UCSD-AML1 (cell line): Measurements from ENCODE around the gene DYRK1A.

Experiments used
- DNase-seq: peaks from one replicate; lab custom pipeline; 2025; ENCODE audit not compliant: unreplicated experiment; lab: John Stamatoyannopoulos, UW

Gene DYRK1A

GRCh38 chr21:37365517-37366481, 774 bp upstream of the DYRK1A start:
- peak; percentile 89 for DNase-seq

- no peak for DNase-seq
Measured at GRCh38 chr21:37367336-37367702, 746 bp downstream of the DYRK1A start.

- peak; percentile 49 for DNase-seq
Measured at GRCh38 chr21:37367703-37368540, 1.3 kb downstream of the DYRK1A start.

GRCh38 chr21:37368541-37369279, 2.1 kb downstream of the DYRK1A start:
- DNase-seq: no peak

- DNase-seq: no peak
Measured at GRCh38 chr21:37369307-37369854, 2.8 kb downstream of the DYRK1A start.

GRCh38 chr21:37370152-37371040, 3.8 kb downstream of the DYRK1A start:
- no peak for DNase-seq

GRCh38 chr21:37371041-37371397, 4.4 kb downstream of the DYRK1A start:
- no peak for DNase-seq

GRCh38 chr21:37372127-37372731, 5.7 kb downstream of the DYRK1A start:
- no peak for DNase-seq

- DNase-seq: no peak
Measured at GRCh38 chr21:37372951-37373350, 6.4 kb downstream of the DYRK1A start.

- no peak for DNase-seq
Measured at GRCh38 chr21:37373539-37373938, 7.0 kb downstream of the DYRK1A start.

GRCh38 chr21:37374027-37374426, 7.5 kb downstream of the DYRK1A start:
- no peak for DNase-seq

- no peak for DNase-seq
Measured at GRCh38 chr21:37375866-37376574, 9.4 kb downstream of the DYRK1A start.

- no peak for DNase-seq
Measured at GRCh38 chr21:37378700-37379139, 12.1 kb downstream of the DYRK1A start.

- DNase-seq: no peak
Measured at GRCh38 chr21:37380349-37381323, 14.1 kb downstream of the DYRK1A start.

GRCh38 chr21:37381883-37382585, 15.5 kb downstream of the DYRK1A start:
- DNase-seq: no peak

- no peak for DNase-seq
Measured at GRCh38 chr21:37383086-37383485, 16.5 kb downstream of the DYRK1A start.

- DNase-seq: no peak
Measured at GRCh38 chr21:37383784-37384311, 17.3 kb downstream of the DYRK1A start.
